ENCODE data around the gene DDX3Y. TPM values are rescaled to one million over a fixed set of nuclear protein-coding genes. Genes with fewer than 3 reads are reported as not detected.

The DDX3Y gene
- total and polyA plus RNA-seq, 2 donors (not counting 1 experiment from before 2014, with no cell fraction given) = 155 TPM; not detected in 1

Other genes with a start within 250 kb of the DDX3Y start
- 42.1 and 48.4 TPM in 2 replicates for gene USP9Y, start 203.6 kb upstream of the DDX3Y start, total RNA-seq
- not detected in 2 replicates for gene USP9Y, start 203.6 kb upstream of the DDX3Y start, polyA plus RNA-seq